Measurements from ENCODE around the gene TNS3.

- no peak for TF ChIP-seq CTCF (IDR thresholded peaks at IDR 0.05; ENCODE audit: insufficient read depth, low read length)
- TF ChIP-seq POLR2AphosphoS5 (IDR thresholded peaks at IDR 0.05; ENCODE audit: low read depth), result no peak
Measured at GRCh38 chr7:47295606-47296005, 286.3 kb downstream of the TNS3 start.

Measured in HL-60 (cell line).